ENCODE data around the gene PRPF18. TPM values are rescaled to one million over a fixed set of nuclear protein-coding genes. Genes with fewer than 3 reads are reported as not detected.

Gene PRPF18
- polyA plus RNA-seq, 1 donor from 2014 or later: 56.7 TPM

DNA sequence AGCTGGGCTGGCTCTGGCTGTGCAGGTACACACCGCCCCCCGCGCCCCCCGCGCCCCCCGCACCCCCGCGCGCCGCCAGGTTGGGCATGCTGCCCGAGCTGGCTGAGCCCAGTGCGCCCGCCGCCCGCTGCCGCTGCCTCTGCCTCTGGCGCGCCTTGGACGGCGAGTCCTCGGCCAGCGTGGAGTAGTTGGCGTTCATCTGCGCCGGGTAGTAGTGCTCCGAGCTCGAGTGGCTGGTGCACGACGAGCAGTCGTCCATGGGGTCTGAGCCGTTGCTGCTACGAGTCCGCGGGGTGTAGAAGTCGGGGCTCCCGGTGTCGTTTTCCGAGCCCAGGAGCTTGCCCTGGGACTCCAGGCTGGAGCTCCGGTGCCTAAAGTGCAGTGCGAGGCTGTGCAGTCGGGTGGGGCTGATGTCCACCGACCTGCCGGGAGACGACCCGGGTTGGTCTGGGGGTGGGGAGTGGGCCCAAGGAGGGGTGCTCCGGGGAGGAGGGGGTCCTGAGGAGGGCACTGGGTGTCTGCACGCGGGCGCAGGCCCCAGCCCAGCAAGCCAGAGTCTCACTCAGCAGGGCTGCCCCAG, 70.4 kb downstream of the PRPF18 start:
- no peaks in the 10 kb centered on the region for H3K79me2 ChIP-seq (replicated peaks; ENCODE audit: insufficient read depth, low read length)
- TF ChIP-seq, protein P1, sequence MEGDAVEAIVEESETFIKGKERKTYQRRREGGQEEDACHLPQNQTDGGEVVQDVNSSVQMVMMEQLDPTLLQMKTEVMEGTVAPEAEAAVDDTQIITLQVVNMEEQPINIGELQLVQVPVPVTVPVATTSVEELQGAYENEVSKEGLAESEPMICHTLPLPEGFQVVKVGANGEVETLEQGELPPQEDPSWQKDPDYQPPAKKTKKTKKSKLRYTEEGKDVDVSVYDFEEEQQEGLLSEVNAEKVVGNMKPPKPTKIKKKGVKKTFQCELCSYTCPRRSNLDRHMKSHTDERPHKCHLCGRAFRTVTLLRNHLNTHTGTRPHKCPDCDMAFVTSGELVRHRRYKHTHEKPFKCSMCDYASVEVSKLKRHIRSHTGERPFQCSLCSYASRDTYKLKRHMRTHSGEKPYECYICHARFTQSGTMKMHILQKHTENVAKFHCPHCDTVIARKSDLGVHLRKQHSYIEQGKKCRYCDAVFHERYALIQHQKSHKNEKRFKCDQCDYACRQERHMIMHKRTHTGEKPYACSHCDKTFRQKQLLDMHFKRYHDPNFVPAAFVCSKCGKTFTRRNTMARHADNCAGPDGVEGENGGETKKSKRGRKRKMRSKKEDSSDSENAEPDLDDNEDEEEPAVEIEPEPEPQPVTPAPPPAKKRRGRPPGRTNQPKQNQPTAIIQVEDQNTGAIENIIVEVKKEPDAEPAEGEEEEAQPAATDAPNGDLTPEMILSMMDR (IDR thresholded peaks at IDR 0.05; ENCODE audit: poor library complexity, severe bottlenecking): no peak
- no peak for TF ChIP-seq POLR2AphosphoS5 (IDR thresholded peaks at IDR 0.05)
- TF ChIP-seq, protein P2, sequence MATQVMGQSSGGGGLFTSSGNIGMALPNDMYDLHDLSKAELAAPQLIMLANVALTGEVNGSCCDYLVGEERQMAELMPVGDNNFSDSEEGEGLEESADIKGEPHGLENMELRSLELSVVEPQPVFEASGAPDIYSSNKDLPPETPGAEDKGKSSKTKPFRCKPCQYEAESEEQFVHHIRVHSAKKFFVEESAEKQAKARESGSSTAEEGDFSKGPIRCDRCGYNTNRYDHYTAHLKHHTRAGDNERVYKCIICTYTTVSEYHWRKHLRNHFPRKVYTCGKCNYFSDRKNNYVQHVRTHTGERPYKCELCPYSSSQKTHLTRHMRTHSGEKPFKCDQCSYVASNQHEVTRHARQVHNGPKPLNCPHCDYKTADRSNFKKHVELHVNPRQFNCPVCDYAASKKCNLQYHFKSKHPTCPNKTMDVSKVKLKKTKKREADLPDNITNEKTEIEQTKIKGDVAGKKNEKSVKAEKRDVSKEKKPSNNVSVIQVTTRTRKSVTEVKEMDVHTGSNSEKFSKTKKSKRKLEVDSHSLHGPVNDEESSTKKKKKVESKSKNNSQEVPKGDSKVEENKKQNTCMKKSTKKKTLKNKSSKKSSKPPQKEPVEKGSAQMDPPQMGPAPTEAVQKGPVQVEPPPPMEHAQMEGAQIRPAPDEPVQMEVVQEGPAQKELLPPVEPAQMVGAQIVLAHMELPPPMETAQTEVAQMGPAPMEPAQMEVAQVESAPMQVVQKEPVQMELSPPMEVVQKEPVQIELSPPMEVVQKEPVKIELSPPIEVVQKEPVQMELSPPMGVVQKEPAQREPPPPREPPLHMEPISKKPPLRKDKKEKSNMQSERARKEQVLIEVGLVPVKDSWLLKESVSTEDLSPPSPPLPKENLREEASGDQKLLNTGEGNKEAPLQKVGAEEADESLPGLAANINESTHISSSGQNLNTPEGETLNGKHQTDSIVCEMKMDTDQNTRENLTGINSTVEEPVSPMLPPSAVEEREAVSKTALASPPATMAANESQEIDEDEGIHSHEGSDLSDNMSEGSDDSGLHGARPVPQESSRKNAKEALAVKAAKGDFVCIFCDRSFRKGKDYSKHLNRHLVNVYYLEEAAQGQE (IDR thresholded peaks at IDR 0.05; ENCODE audit: borderline replicate concordance): no peak
- H3K9me2 ChIP-seq (ENCODE audit: insufficient read depth, low read length): no peaks in the 10 kb centered on the region
- H3K9ac ChIP-seq (ENCODE audit: low read length): no peak overlapping the region
- H3K4me3 ChIP-seq (ENCODE audit: low read length): no peak overlapping the region
- H2AFZ ChIP-seq (ENCODE audit: low read depth, low read length): no peak overlapping the region
- no peaks in the 10 kb centered on the region for H3K36me3 ChIP-seq (ENCODE audit: insufficient read depth, low read length)
- no peak overlapping the region for H3K27ac ChIP-seq (ENCODE audit: low read length)
- no peak overlapping the region for H3K4me2 ChIP-seq (ENCODE audit: low read length)
- no peaks in the 10 kb centered on the region for H4K20me1 ChIP-seq (ENCODE audit: insufficient read depth)
- no peaks in the 10 kb centered on the region for H3K9me3 ChIP-seq (ENCODE audit: low read length)
- H3K27me3 ChIP-seq (ENCODE audit: insufficient read depth, low read depth, low read length): no peaks in the 10 kb centered on the region
- H3F3A ChIP-seq (ENCODE audit: insufficient read depth, low read length, poor library complexity, severe bottlenecking): no peaks in the 10 kb centered on the region

DNA sequence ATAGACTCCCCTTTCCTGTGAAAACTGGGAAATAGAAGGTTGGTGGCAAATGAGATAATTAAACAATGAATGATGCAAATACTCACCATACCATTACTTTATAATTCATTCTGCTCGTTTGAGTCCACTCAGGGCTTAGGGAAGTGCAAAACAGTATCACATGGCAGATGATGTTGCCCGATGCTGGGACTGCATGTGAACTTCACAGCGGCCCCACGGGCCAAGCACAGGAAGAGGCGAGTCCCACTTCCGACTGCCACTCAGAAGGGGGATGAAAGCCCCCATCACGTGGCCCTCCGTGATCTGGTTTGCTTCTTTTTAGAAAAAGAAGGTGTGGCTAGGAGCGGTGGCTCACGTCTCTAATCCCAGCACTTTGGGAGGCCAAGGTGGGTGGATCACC, 71.5 kb downstream of the PRPF18 start:
- H2AFZ ChIP-seq (ENCODE audit: low read depth, low read length): no peak overlapping the region
- H3K27me3 ChIP-seq (ENCODE audit: insufficient read depth, low read depth, low read length): no peaks in the 10 kb centered on the region
- no peak for TF ChIP-seq POLR2AphosphoS5 (IDR thresholded peaks at IDR 0.05)
- H3K79me2 ChIP-seq (replicated peaks; ENCODE audit: insufficient read depth, low read length): no peaks in the 10 kb centered on the region
- H3F3A ChIP-seq (ENCODE audit: insufficient read depth, low read length, poor library complexity, severe bottlenecking): no peaks in the 10 kb centered on the region
- H3K9me2 ChIP-seq (ENCODE audit: insufficient read depth, low read length): no peaks in the 10 kb centered on the region
- no peak overlapping the region for H3K9ac ChIP-seq (ENCODE audit: low read length)
- no peak overlapping the region for H3K4me3 ChIP-seq (ENCODE audit: low read length)
- no peak overlapping the region for H3K4me2 ChIP-seq (ENCODE audit: low read length)
- no peaks in the 10 kb centered on the region for H4K20me1 ChIP-seq (ENCODE audit: insufficient read depth)
- H3K9me3 ChIP-seq (ENCODE audit: low read length): no peaks in the 10 kb centered on the region
- no peaks in the 10 kb centered on the region for H3K36me3 ChIP-seq (ENCODE audit: insufficient read depth, low read length)
- H3K27ac ChIP-seq (ENCODE audit: low read length): no peak overlapping the region

DNA sequence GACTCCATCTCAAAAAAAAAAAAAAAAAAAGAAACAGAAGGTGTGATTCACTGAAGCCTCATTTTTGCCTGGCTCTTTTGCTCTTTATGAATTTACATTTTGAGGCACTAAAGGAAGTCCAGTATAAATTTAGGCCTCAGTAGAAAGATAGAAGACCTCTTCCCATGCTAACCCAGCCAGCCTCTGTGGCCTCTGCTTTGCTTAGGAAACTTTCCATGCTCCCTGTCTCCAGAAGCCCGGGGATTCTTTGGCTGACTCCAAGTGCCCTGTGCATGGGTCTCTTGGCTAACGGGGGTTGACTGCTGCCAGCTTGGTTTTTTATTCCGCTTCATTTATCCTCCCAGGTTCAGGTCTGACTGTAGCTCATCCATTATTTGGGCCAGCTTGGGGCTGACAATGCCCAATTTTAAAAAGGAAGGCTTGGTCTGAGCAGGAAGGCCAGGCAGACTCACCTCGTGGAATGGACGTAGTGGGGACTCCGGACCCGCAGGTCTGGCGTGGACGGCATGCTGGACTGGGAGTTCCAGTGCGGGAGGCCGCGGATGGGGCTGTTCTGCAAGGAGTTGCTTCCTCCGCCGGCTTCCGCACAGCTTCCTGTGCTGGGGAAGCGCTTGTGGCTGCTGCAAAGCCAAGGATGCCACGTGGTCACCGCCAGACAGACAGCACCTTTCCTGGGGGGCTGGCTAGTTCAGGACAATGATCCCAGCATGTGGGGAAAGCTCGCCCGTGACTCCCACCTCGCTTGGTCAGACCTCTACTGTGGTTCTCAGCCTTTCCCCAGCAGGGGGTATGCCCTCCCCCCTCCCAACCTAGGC, 72.3 kb downstream of the PRPF18 start:
- no peak overlapping the region for H3K4me2 ChIP-seq (ENCODE audit: low read length)
- H3K79me2 ChIP-seq (replicated peaks; ENCODE audit: insufficient read depth, low read length): no peaks in the 10 kb centered on the region
- no peak overlapping the region for H3K9ac ChIP-seq (ENCODE audit: low read length)
- H3K9me3 ChIP-seq (ENCODE audit: low read length): no peaks in the 10 kb centered on the region
- no peaks in the 10 kb centered on the region for H3K9me2 ChIP-seq (ENCODE audit: insufficient read depth, low read length)
- no peaks in the 10 kb centered on the region for H3K36me3 ChIP-seq (ENCODE audit: insufficient read depth, low read length)
- no peak overlapping the region for H2AFZ ChIP-seq (ENCODE audit: low read depth, low read length)
- no peak overlapping the region for H3K27ac ChIP-seq (ENCODE audit: low read length)
- no peak overlapping the region for H3K4me3 ChIP-seq (ENCODE audit: low read length)
- H4K20me1 ChIP-seq (ENCODE audit: insufficient read depth): no peaks in the 10 kb centered on the region
- H3F3A ChIP-seq (ENCODE audit: insufficient read depth, low read length, poor library complexity, severe bottlenecking): no peaks in the 10 kb centered on the region
- TF ChIP-seq RAD21 (conservative IDR thresholded peaks at IDR 0.05) (no peak), MXI1 (conservative IDR thresholded peaks at IDR 0.05; ENCODE audit: poor library complexity, severe bottlenecking) (no peak), EZH2 (IDR thresholded peaks at IDR 0.05; ENCODE audit: borderline replicate concordance, insufficient read depth, low read length, poor library complexity, severe bottlenecking) (no peak), TAF1 (IDR thresholded peaks at IDR 0.05; ENCODE audit: low read depth) (no peak), EP300 (conservative IDR thresholded peaks at IDR 0.05; ENCODE audit: poor library complexity, severe bottlenecking) (no peak), SMC3 (conservative IDR thresholded peaks at IDR 0.05; ENCODE audit: poor library complexity) (no peak), POLR2AphosphoS5 (IDR thresholded peaks at IDR 0.05) (no peak)
- TF ChIP-seq, protein P1 (IDR thresholded peaks at IDR 0.05; ENCODE audit: poor library complexity, severe bottlenecking): no peak
- TF ChIP-seq, protein P2 (IDR thresholded peaks at IDR 0.05; ENCODE audit: borderline replicate concordance): no peak
- H3K27me3 ChIP-seq (ENCODE audit: insufficient read depth, low read depth, low read length): no peaks in the 10 kb centered on the region
